DOHH2 (cell line): ENCODE data around the gene GAS7.

ENCODE experiments used
- H3F3A ChIP-seq: fragments of 200-600 bp; sonication (generic), shearing (Covaris generic); 2 replicates; pipeline ENCODE4 v1.6.0; 2016; ENCODE audit warnings: antibody characterized with exemption, mild to moderate bottlenecking; ENCODE audit not compliant: control insufficient read depth, insufficient read depth
- H3K27ac ChIP-seq: fragments of 200-600 bp; sonication (generic); 2 replicates; pipeline ENCODE4 v1.5.1; 2014; ENCODE audit warnings: low read depth, mild to moderate bottlenecking, low read length, moderate library complexity
- H3K27me3 ChIP-seq: fragments of 200-600 bp; sonication (generic); 2 replicates; pipeline ENCODE4 v1.6.1; 2014; ENCODE audit warnings: mild to moderate bottlenecking, low read length, mixed read lengths; ENCODE audit not compliant: control insufficient read depth
- H3K36me3 ChIP-seq: fragments of 200-600 bp; sonication (generic); 2 replicates; pipeline ENCODE4 v1.6.1; 2014; ENCODE audit warnings: mild to moderate bottlenecking, low read length, moderate library complexity, mixed read lengths; ENCODE audit not compliant: control insufficient read depth
- H3K4me1 ChIP-seq: fragments of 200-600 bp; sonication (generic); 2 replicates; pipeline ENCODE4 v1.6.1; 2014; ENCODE audit warnings: mild to moderate bottlenecking, low read length, mixed read lengths; ENCODE audit not compliant: control insufficient read depth
- H3K4me2 ChIP-seq: fragments of 200-600 bp; sonication (generic); 2 replicates; pipeline ENCODE4 v1.6.0; 2014; ENCODE audit warnings: mild to moderate bottlenecking, low read length, moderate library complexity
- H3K4me3 ChIP-seq: fragments of 200-600 bp; sonication (generic); 2 replicates; pipeline ENCODE4 v1.5.1; 2014; ENCODE audit warnings: mild to moderate bottlenecking, low read length, mixed read lengths
- H3K79me2 ChIP-seq: fragments of 200-600 bp; sonication (generic); 2 replicates; pipeline ENCODE4 v1.6.1; 2014; ENCODE audit warnings: mild to moderate bottlenecking, low read length, mixed read lengths; ENCODE audit not compliant: control insufficient read depth
- H3K9me2 ChIP-seq: fragments of 200-600 bp; sonication (generic); replicated peaks from 2 replicates; pipeline ENCODE4 v1.6.1; 2014; ENCODE audit warnings: mild to moderate bottlenecking, low read length, mixed read lengths; ENCODE audit not compliant: control insufficient read depth
- H3K9me3 ChIP-seq: fragments of 200-600 bp; sonication (generic); 2 replicates; pipeline ENCODE4 v1.6.1; 2014; ENCODE audit warnings: antibody characterized with exemption, low read length, mixed read lengths; ENCODE audit not compliant: control insufficient read depth, insufficient read depth
- H4K20me1 ChIP-seq: fragments of 200-600 bp; sonication (generic); 2 replicates; pipeline ENCODE4 v1.6.0; 2014; ENCODE audit warnings: low read depth, mild to moderate bottlenecking, antibody characterized with exemption, low read length, moderate library complexity; ENCODE audit not compliant: control insufficient read depth, insufficient read depth
- CTCF ChIP-seq: fragments of 200-600 bp; sonication (generic); IDR thresholded peaks from one replicate; pipeline ENCODE4 v1.5.1; 2014; ENCODE audit warnings: antibody characterized with exemption, mild to moderate bottlenecking, low read depth, low read length; ENCODE audit not compliant: poor library complexity, severe bottlenecking
- EZH2phosphoT487 ChIP-seq: fragments of 200-600 bp; sonication (generic); IDR thresholded peaks from 2 replicates; pipeline ENCODE4 v1.6.1; 2017; ENCODE audit warnings: borderline replicate concordance, mild to moderate bottlenecking, antibody characterized with exemption, low read length, moderate library complexity, mixed read lengths

Gene GAS7

GRCh38 chr17:9969301-9969935, 229.0 kb downstream of the GAS7 start:
- Histone ChIP-seq H3K79me2 (no peaks in the 10 kb centered on the region), H3K27me3 (no peaks in the 10 kb centered on the region), H3K9me2 (no peaks in the 10 kb centered on the region), H3F3A (no peaks in the 10 kb centered on the region), H3K4me2 (no peak overlapping the region), H3K27ac (no peak overlapping the region), H3K9me3 (no peaks in the 10 kb centered on the region), H3K4me1 (no peaks in the 10 kb centered on the region), H3K36me3 (no peaks in the 10 kb centered on the region), H3K4me3 (no peak overlapping the region), H4K20me1 (no peaks in the 10 kb centered on the region)
- no peak for TF ChIP-seq EZH2phosphoT487
- no peak for TF ChIP-seq CTCF

GRCh38 chr17:9968881-9969280, 229.5 kb downstream of the GAS7 start:
- Histone ChIP-seq H3K79me2 (no peaks in the 10 kb centered on the region), H3F3A (no peaks in the 10 kb centered on the region), H3K9me3 (no peaks in the 10 kb centered on the region), H3K9me2 (no peaks in the 10 kb centered on the region), H3K4me3 (no peak overlapping the region), H3K36me3 (no peaks in the 10 kb centered on the region), H4K20me1 (no peaks in the 10 kb centered on the region), H3K27me3 (no peaks in the 10 kb centered on the region), H3K4me2 (no peak overlapping the region), H3K4me1 (no peaks in the 10 kb centered on the region), H3K27ac (no peak overlapping the region)
- TF ChIP-seq EZH2phosphoT487 (no peak), CTCF (no peak)

- H3K27me3 ChIP-seq: no peaks in the 10 kb centered on the region
- no peaks in the 10 kb centered on the region for H3K36me3 ChIP-seq
- no peak overlapping the region for H3K4me2 ChIP-seq
- no peak overlapping the region for H3K27ac ChIP-seq
- no peaks in the 10 kb centered on the region for H3K9me3 ChIP-seq
- no peaks in the 10 kb centered on the region for H3F3A ChIP-seq
- H3K4me3 ChIP-seq: no peak overlapping the region
- no peaks in the 10 kb centered on the region for H3K9me2 ChIP-seq
- no peaks in the 10 kb centered on the region for H4K20me1 ChIP-seq
- no peaks in the 10 kb centered on the region for H3K79me2 ChIP-seq
- no peaks in the 10 kb centered on the region for H3K4me1 ChIP-seq
- TF ChIP-seq CTCF: no peak
- TF ChIP-seq EZH2phosphoT487: no peak
These were observed 230.4 kb downstream of the GAS7 start for GRCh38 chr17:9968008-9968407.
